GM12878 (cell line): Measurements from ENCODE around the gene PPP3CA. TPM values are rescaled to one million over a fixed set of nuclear protein-coding genes. Genes with fewer than 3 reads are reported as not detected.

Experiments used
- ATAC-seq: fragments of 200-7000 bp; cut with Tn5 transposase; 3 replicates; pipeline ENCODE4 v1.9.1; 2020; ENCODE audit warnings: mild to moderate bottlenecking, moderate library complexity
- BruUV-seq: library from RNA; stranded (reverse); fragments of 400-500 nt; replicated peaks from 2 replicates; lab custom pipeline; 2021; lab: Mats Ljungman, UMichigan
- CTCF ChIA-PET: fragments of 300-600 bp; sonication (Branson Sonifier 250); formaldehyde crosslinking; extraction: SDS; loops from one replicate; lab custom pipeline; 2021; ENCODE audit warnings: inconsistent platforms; lab: Yijun Ruan, JAX
- POLR2A ChIA-PET: fragments of 350-600 bp; formaldehyde crosslinking; extraction: SDS; loops from one replicate; lab custom pipeline; 2021; ENCODE audit warnings: inconsistent platforms; lab: Charles Lee
- RAD21 ChIA-PET: fragments of 300-600 bp; sonication (Branson Sonifier 250); formaldehyde crosslinking; loops from one replicate; lab custom pipeline; 2023; ENCODE audit warnings: antibody characterized with exemption; ENCODE audit not compliant: unreplicated experiment; lab: Charles Lee
- SMC1A ChIA-PET: fragments of 300-600 bp; sonication (Branson Sonifier 250); formaldehyde crosslinking; loops from one replicate; lab custom pipeline; 2023; ENCODE audit not compliant: unreplicated experiment, uncharacterized antibody; lab: Charles Lee
- DNase-seq: peaks from one replicate; pipeline ENCODE4 v3.0.0-alpha.2; 2011; ENCODE audit warnings: low read depth, low spot score
- FAIRE-seq: peaks from 3 replicates; lab custom pipeline; 2011; peaks lifted over from hg19 to GRCh38; lab: Jason Lieb, UNC
- H2AFZ ChIP-seq: 2 replicates; pipeline ENCODE4 v1.6.0; 2011; ENCODE audit warnings: low read depth, low read length, control low read depth; ENCODE audit not compliant: control insufficient read depth
- H3K27ac ChIP-seq: 2 replicates; pipeline ENCODE4 v1.5.1; 2011; ENCODE audit warnings: control low read depth; ENCODE audit not compliant: control insufficient read depth, insufficient read depth
- H3K27me3 ChIP-seq, 2 experiments: replicated peaks in 1 of 2; 2 replicates each; pipeline versions ENCODE4 v1.6.0 to v1.6.1; 2011; ENCODE audit warnings: low read length in 1 of 2; ENCODE audit not compliant: control insufficient read depth in 2 of 2, insufficient read depth in 2 of 2
- H3K36me3 ChIP-seq, 2 experiments: 2 replicates each; pipeline ENCODE4 v1.5.1; 2011; ENCODE audit warnings: low read length in 1 of 2; ENCODE audit not compliant: control insufficient read depth in 2 of 2, insufficient read depth in 2 of 2
- H3K4me1 ChIP-seq: 2 replicates; pipeline ENCODE4 v1.6.1; 2011; ENCODE audit warnings: mild to moderate bottlenecking, low read length, moderate library complexity, mixed read lengths; ENCODE audit not compliant: control insufficient read depth, insufficient read depth
- H3K4me2 ChIP-seq: 2 replicates; pipeline ENCODE4 v1.6.0; 2011; ENCODE audit warnings: control low read depth; ENCODE audit not compliant: control insufficient read depth, insufficient read depth
- H3K4me3 ChIP-seq: fragments of 200-600 bp; sonication (generic); 2 replicates; pipeline ENCODE4 v1.5.1; 2016
- H3K79me2 ChIP-seq: 2 replicates; pipeline ENCODE4 v1.6.0; 2011; ENCODE audit warnings: low read length; ENCODE audit not compliant: control insufficient read depth, insufficient read depth
- H3K9ac ChIP-seq: 2 replicates; pipeline ENCODE4 v1.8.0; 2011; ENCODE audit warnings: low read length, control low read depth, mixed read lengths; ENCODE audit not compliant: control insufficient read depth, insufficient read depth
- H3K9me3 ChIP-seq: replicated peaks from 3 replicates; pipeline ENCODE4 v1.5.1; 2011; ENCODE audit warnings: mild to moderate bottlenecking, low read length; ENCODE audit not compliant: control insufficient read depth, insufficient read depth
- H4K20me1 ChIP-seq: 2 replicates; pipeline ENCODE4 v1.6.0; 2011; ENCODE audit not compliant: control insufficient read depth, insufficient read depth
- ASH2L ChIP-seq: fragments of 300-600, 200-600 bp; sonication (generic); IDR thresholded peaks from 2 replicates; pipeline ENCODE4 v1.6.1; 2017; ENCODE audit warnings: low read depth, mild to moderate bottlenecking, borderline replicate concordance
- BACH1 ChIP-seq: fragments of 450-650 bp; IDR thresholded peaks from 2 replicates; pipeline ENCODE4 v1.6.1; 2017; ENCODE audit warnings: mild to moderate bottlenecking, borderline replicate concordance
- BCLAF1 ChIP-seq: fragments of 450-650 bp; IDR thresholded peaks from 2 replicates; pipeline ENCODE4 v1.6.1; 2017; ENCODE audit warnings: antibody characterized with exemption, mild to moderate bottlenecking, moderate library complexity
- MTA3 ChIP-seq: IDR thresholded peaks from 2 replicates; pipeline ENCODE4 v1.6.1; 2012; ENCODE audit warnings: low read length, inconsistent platforms, borderline replicate concordance
- PBX3 ChIP-seq: IDR thresholded peaks from 2 replicates; pipeline ENCODE4 v1.6.1; 2011; ENCODE audit warnings: mild to moderate bottlenecking, low read depth, low read length, moderate library complexity; ENCODE audit not compliant: insufficient replicate concordance
- RELA ChIP-seq: fragments of 450-650 bp; IDR thresholded peaks from 2 replicates; pipeline ENCODE4 v1.8.0; 2014; ENCODE audit warnings: borderline replicate concordance; ENCODE audit not compliant: partially characterized antibody
- SKIL ChIP-seq: fragments of 450-650 bp; IDR thresholded peaks from 2 replicates; pipeline ENCODE4 v1.6.1; 2017; ENCODE audit warnings: mild to moderate bottlenecking, low read depth, inconsistent platforms; ENCODE audit not compliant: poor library complexity, severe bottlenecking
- SMC3 ChIP-seq: IDR thresholded peaks from 2 replicates; pipeline ENCODE4 v1.6.1; 2011; ENCODE audit warnings: low read length, improper control_type of control experiment, borderline replicate concordance
- USF1 ChIP-seq: IDR thresholded peaks from 2 replicates; pipeline ENCODE4 v1.6.1; 2011; ENCODE audit warnings: borderline replicate concordance, low read depth, mild to moderate bottlenecking, moderate library complexity, mixed read lengths, low read length; ENCODE audit not compliant: insufficient read depth; ENCODE audit errors: extremely low read length
- WGBS: methylation state at CpG from one replicate; pipeline ENCODE4 v1.1.6; 2016; ENCODE audit warnings: low lambda C conversion rate; ENCODE audit not compliant: insufficient replicate concordance, insufficient coverage; ENCODE audit errors: missing lambda C conversion rate; 5-methylcytosine and 5-hydroxymethylcytosine counted together
- in situ Hi-C: fragments of 300-500 bp; cut with MboI; formaldehyde crosslinking; loops from 9 replicates; pipeline ENCODE4 v1.14.3; 2018; ENCODE audit warnings: mixed read lengths
- intact Hi-C: fragments of 100-400 bp; cut with micrococcal nuclease; formaldehyde crosslinking; loops from one replicate; pipeline ENCODE4 v1.14.2; 2022; ENCODE audit not compliant: unreplicated experiment
- polyA plus RNA-seq, 11 experiments: library from polyadenylated mRNA; depleted of rRNA in 4 of 11; unstranded in 6 of 11; stranded (reverse) in 5 of 11; fragments of >200 nt; fragmentation: Nextera tagmentation in 4 of 11; fragmentation: Illumina TruSeq in 1 of 11; extraction: Ambion mirVana in 4 of 11; extraction: Trizol in 1 of 11; gene quantifications; 1 replicate in 1 of 11; 2 replicates in 10 of 11; pipeline versions ENCODE4 v1.2.1 to v1.2.3, GENCODE V29; 2011 to 2016; ENCODE audit warnings: inconsistent platforms in 2 of 11, missing spikeins in 2 of 11, low read depth in 1 of 11
- total RNA-seq, 4 experiments: library from RNA; depleted of rRNA in 3 of 4; stranded (reverse); fragments of >200 nt in 3 of 4; fragmentation: Illumina TruSeq in 1 of 4; extraction: Trizol in 1 of 4; gene quantifications; 2 replicates each; pipeline versions ENCODE4 v1.2.1 to v1.2.3, GENCODE V29; 2013 to 2021

Gene PPP3CA
- total and polyA plus RNA-seq, 10 of the 15 experiments (the other 5 are each of a cell fraction or from before 2014, with no cell fraction given) = 0.33 to 9.0 (median 1.0) TPM

- intact Hi-C loops = no loop called here
These were observed 268.4 kb downstream of the PPP3CA start for GRCh38 chr4:101078950-101079349.

More at GRCh38 chr4:101078950-101079349, 268.4 kb downstream of the PPP3CA start:
- ChIA-PET CTCF (no interaction called here), RAD21 (no interaction called here), POLR2A (no interaction called here), SMC1A (no interaction called here)
- Histone ChIP-seq H3K4me2 (no peak overlapping the region), H3K27me3 (no peaks in the 10 kb centered on the region), H2AFZ (no peak overlapping the region), H3K4me3 (no peak overlapping the region), H3K79me2 (no peaks in the 10 kb centered on the region), H3K9me3 (no peaks in the 10 kb centered on the region), H3K4me1 (peaks cover 2% of the 10 kb centered on the region; the same call in 1 of the 2 replicates), H3K27ac (no peak overlapping the region), H3K9ac (no peak overlapping the region), H3K36me3 (no peaks in the 10 kb centered on the region), H4K20me1 (no peaks in the 10 kb centered on the region)
- DNase-seq (no peak), ATAC-seq (no peak), FAIRE-seq (no peak)
- in situ Hi-C loops = no loop called here
- no TSS peak for BruUV-seq
- TF ChIP-seq SMC3 (no peak), RELA (no peak), SKIL (no peak), BCLAF1 (no peak), MTA3 (no peak), ASH2L (no peak), BACH1 (no peak), PBX3 (no peak), USF1 (no peak)
- 100% methylated on average over 2 of the region's 2 CpGs for WGBS
